ENCODE measurements around the gene PIMREG.

PIMREG gene

GRCh38 chr17:6461792-6462524, 17.7 kb downstream of the PIMREG start:
- DNase-seq (ENCODE audit: low read depth), result no peak

- DNase-seq (ENCODE audit: low read depth), result no peak
Measured at GRCh38 chr17:6462692-6463091, 18.4 kb downstream of the PIMREG start.

DNA sequence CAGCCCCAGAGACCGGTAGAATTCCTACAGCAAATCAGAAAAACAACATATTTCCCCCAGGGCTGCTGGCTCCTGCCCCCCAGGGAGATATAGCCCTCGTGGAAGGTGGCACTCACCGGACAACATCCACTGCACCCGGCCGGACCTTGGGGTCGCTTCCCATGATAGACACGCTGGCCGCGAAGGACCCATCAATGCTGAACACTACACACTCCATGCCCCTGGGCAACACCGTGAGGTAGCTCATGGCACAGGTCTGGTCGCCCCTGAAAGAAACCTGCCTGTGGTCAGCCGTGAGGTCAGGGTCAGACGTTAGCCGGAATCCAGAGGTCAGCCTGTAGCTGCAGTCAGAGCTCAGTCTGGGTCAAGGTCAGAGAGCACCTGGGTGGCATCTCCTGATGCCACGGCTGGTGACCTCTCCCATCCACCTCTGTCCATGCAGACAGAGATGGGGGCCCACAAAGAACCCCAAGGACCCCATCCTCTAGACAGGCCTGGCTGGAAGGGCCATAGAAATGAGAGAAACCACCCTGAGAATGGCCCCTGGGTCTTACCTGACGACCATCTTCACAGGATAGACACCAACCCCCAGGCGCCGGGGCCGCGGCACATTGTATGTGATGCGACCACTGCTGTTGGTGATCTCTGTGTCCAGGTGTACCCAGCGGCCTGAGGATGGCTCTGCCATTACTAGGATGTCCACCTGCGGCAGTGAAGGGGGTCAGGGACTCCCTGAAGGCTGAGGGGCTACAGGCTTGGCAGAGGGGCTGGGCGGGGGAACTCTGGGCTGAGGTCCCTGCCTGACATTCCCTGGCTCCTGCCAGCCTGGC, 19.6 kb downstream of the PIMREG start:
- DNase-seq (ENCODE audit: low read depth), result no peak

DNA sequence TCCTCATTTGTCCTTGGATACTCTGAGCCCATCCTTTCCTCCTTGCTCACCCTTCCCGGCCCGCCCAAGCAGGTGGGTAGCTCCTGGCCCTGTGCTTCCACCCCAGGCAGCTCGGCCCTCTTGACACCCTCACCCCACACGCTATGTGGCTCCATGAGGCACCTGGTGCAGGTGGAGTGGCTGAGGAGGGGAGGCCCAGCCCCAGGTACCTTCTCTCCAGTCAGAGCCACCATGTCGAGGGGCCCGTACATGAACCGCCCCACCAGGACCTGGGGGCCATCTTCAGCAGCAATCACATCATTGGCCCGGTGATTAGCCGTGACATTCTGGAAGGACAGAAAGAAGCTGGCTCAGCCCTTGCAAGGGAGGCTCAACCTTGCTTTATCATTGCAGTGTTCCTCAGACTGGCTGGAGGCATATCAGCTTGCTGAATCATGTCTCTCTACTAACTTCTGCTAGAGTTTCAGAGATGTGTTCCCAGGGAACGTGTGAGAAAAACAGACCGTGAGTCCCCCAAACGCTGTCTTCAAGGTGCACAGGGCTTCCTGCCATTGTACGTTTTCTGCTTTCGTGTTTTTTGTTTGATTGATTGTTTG, 20.3 kb downstream of the PIMREG start:
- DNase-seq (ENCODE audit: low read depth), result no peak

DNA sequence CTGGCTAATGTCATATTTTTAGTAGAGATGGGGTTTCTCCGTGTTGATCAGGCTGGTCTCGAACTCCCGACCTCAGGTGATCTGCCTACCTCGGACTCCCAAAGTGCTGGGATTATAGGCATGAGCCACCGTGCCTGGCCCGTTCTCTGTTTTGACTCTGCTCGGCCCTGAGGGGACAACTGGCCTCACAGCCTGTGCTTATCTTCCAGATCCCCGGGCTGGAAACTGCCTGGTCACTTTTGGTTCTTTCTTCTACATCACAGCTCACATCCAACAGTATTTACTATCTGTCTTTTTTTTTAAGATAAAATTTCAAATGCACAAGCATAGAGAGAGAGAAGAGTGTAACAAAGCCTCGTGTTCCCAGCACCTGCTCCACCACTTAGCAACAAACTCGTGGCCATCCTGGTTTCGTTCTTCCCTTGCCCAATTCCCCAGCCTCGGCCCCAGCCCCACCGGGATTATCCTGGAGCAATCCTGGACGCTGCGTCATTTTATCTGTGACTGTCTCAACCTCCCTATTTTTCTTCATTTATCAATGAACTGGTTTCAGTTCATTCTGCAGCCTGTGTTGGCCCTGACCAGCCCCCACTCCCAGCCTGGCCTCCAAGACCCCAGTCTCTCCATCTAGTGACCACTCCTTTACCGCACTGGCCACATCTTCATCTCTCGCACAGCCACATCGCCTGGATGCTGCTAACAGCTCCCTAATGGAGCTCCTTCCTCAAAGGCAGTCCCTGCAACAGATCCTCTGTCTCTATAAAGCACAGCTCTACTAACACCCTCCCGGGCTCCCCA, 21.1 kb downstream of the PIMREG start:
- DNase-seq (ENCODE audit: low read depth), result no peak

DNA sequence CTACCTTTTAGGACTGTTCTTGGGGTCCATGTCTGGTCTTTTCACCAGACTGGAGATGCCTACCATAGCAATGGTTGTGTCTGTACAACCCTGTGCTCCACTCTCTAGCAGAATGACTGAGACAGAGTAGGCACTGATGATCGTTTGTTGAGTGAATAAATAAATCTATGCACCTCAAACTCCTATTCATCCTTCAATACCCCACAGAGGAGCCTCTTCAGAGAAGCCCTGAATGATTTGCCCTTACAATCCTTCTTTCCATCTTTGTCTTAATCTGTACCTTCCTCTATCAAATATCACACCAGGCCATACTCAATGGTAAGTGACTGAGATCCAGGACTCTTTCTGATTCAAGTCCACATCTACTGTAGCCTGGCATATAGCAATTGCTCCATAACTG, 23.3 kb downstream of the PIMREG start:
- DNase-seq (ENCODE audit: low read depth), result no peak

- no peak for DNase-seq (ENCODE audit: low read depth)
Measured at GRCh38 chr17:6468051-6468790, 24.0 kb downstream of the PIMREG start.

DNA sequence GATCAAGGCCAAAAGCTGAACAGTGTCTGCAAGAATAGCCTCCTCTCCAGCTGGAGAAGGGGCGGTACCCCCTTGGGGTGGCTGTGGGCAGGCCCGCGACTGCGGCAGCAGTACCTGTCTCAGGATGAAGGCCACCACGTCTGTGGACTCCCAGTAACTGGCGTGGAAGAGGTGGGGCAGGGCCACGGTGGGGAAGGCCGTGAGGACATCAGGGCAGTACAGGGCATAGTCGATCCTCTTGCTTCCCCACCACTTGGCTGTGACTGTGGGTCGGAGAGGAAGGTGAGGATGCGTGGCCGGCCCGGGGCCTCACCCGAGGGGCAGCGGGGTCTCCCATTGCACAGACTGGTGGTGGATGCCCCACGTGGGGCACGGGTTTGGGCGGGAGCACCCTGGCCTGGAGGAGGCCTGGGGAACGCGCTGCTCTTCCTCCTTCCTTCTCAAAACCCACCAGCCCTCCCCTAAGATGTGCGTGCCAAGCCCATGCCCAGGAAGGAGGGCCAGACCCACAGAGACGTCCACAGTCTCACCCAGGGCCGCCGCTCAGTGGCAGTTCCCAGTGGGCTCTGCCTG, 26.0 kb downstream of the PIMREG start:
- no peak for DNase-seq (ENCODE audit: low read depth)

GRCh38 chr17:6470751-6471521, 26.7 kb downstream of the PIMREG start:
- no peak for DNase-seq (ENCODE audit: low read depth)

DNA sequence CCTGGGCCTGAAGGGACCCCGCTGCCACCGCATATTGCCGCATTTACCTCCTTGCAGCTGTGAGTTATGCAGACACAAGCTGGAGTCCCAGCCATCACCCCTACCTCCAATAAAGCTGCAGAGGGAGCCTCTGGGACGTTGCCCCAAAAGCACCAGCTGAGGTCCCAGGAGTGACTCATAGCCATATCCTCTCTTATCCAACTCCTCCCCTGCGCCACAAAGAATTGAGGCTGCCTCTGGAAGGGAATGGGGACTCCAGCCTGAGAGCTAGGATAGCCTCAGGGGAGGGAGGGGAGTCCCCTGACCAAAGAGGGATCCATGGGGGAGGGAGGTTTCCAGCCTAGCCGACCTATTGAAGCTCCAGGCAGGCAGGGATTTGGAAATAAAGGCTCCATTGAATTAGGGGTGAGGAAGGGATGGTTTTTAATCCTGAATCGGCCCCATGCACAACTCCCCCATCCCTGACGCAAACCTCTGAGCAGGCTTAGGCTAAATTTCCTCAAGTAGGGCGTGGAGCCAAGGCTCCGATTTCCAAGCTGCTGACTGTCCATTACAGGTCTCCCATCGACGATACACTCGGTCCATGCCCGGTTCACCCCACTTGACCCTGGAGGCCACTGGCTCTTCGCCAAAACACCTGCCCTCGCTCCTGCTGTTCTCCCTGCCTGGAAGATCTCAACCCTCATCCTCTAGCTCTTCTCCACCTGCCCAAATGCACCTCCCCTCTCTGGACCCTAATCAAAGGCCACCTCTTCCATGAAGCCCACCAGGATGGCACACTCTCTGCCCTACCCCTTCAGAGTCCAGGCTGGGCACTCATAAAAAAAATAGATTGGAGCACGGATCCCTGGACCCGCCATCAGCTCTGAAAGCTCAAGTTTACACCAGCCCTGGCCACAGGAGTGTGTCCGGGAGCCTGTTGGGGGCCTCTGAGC, 27.5 kb downstream of the PIMREG start:
- DNase-seq (ENCODE audit: low read depth), result no peak

DNA sequence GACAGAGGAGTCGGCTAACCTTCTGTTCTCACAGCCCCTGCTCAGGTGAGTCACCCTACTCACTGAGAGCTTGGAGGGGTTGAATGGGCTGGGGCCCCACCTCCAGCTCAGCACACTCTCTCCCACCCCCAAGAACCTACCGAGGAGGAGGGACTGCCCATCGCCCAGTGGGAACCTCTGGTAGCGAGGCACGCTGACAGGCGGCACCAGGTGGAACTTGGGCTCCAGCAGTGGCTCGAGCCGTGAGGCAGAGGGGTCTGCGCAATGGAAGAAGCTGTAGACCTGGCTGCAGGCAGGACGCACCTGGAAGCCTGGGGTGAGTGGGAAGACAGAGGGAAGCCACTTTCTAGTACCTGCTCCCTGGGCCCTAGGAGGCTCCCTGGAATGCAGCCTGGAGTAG, 28.3 kb downstream of the PIMREG start:
- DNase-seq (ENCODE audit: low read depth), result no peak

GRCh38 chr17:6473128-6473767, 29.0 kb downstream of the PIMREG start:
- DNase-seq (ENCODE audit: low read depth), result peak; percentile 37

- no peak for DNase-seq (ENCODE audit: low read depth)
Measured at GRCh38 chr17:6474376-6474775, 30.1 kb downstream of the PIMREG start.

- DNase-seq (ENCODE audit: low read depth), result no peak
Measured at GRCh38 chr17:6474906-6475305, 30.7 kb downstream of the PIMREG start.

DNA sequence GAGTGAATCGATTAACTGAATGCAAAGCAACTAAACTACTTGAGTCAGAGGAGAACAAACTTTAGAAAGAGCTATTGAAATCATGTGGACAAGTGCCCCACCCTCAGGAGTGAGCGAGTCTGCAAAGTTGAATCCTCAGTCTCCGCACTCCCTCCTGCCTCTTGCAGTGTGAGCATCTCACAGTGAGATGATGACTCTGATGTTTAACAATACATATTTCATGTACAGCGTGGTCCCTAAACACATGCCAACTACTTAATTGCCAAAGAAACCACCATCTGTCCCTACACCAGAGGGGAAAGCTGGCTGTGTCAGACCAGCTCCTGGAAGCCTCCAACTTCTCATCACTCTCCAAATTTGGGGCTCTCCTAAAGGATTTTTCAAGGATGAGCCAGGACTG, 31.2 kb downstream of the PIMREG start:
- DNase-seq (ENCODE audit: low read depth), result no peak

DNA sequence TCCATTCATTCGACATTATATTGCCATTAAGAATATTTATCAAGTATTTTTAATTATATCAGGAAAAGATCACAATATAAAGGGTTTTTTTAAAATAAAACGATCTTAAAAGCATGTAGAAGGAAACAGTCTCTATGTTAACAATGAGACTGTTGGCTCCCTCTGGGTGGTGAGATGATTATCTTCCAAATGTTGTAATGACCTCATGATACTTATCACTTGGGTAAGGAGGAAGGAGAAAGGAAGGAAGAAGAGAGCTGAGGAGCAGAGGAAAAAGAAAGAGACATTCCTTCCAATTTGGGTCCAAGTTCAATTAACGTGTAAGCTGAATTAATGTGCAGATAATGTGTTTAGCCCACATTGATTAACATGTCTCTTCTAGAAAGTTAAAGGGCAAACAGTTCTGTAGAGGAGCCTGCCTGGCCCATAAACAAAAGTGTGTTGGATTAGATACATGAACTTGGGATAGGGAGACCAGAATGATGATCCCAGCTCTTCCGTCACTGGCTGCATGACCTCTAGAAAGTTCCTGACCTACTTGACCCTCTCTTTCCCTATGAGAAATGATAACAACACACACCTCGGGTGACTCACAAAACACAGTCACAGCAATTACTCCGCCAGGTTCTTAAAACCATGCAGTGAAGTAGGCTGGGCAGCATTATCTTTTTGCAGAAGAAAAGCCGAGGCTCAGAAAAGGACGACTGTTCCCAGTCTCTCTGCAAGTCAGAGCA, 32.0 kb downstream of the PIMREG start:
- DNase-seq (ENCODE audit: low read depth), result no peak

DNA sequence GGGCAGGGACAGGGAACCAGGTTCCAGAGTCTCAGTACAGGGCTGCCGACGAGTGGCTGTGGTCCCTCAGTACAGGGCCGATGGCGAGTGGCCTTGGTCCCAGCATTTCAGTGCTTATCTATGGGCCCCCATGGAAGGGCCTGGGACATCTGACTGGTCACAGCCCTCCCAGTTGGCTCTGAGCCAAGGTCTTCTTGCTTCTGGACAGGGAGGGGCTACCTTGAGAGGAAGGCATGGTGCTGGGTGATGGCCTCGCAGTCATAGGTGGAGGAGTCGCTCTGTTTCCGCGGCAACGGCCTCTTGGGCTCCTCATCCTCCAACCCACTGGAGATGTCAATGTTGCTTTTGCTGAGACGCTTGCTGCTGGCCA, 32.5 kb downstream of the PIMREG start:
- DNase-seq (ENCODE audit: low read depth), result no peak

GRCh38 chr17:6477831-6478383, 33.7 kb downstream of the PIMREG start:
- no peak for DNase-seq (ENCODE audit: low read depth)
